ENCODE measurements around the gene PEMT. TPM values are rescaled to one million over a fixed set of nuclear protein-coding genes. Genes with fewer than 3 reads are reported as not detected.

Gene PEMT
- total RNA-seq, 1 experiment from 2014 or later: 27.0 TPM

DNA sequence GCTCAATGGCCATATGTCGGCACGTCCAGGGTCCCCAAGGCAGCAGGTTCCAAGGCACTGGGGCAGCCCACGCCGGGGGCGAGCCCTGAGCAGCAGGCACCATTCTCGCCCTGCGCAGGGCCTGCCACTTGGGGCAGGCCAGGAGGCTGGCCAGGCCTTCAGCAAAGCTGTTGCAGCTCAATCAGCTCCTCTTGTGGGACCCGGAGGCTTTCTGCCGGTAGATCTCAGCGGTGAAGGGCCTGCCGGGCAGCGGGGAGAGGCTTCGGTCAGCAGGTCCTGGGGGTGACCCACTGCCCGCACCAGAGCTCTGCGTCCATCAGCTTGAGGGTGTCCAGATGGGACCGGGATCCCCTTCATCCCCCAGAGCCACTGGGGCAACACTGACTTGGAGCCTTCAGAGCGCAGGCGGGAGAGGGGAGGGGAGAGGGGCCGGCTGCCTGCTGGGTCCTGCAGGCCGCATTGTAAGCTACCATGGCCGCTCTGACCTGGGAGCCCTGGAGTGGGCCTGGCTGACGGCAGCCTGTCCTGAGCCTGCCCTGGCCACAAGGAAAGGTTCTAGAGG, 85.8 kb downstream of the PEMT start:
- Histone ChIP-seq H3K36me3 (ENCODE audit: control insufficient read depth, insufficient read depth, low read length) (no peaks in the 10 kb centered on the region), H3K4me1 (ENCODE audit: control insufficient read depth, insufficient read depth, low read length) (no peaks in the 10 kb centered on the region), H3K9me3 (ENCODE audit: control insufficient read depth, insufficient read depth, low read depth, low read length) (no peaks in the 10 kb centered on the region), H3K27ac (ENCODE audit: low read length) (no peak overlapping the region), H3K27me3 (ENCODE audit: control insufficient read depth, insufficient read depth, low read length) (no peaks in the 10 kb centered on the region), H3K4me3 (ENCODE audit: low read depth in 2 of 2, low read length in 2 of 2) (no peak overlapping the region)
- TF ChIP-seq, protein P1, sequence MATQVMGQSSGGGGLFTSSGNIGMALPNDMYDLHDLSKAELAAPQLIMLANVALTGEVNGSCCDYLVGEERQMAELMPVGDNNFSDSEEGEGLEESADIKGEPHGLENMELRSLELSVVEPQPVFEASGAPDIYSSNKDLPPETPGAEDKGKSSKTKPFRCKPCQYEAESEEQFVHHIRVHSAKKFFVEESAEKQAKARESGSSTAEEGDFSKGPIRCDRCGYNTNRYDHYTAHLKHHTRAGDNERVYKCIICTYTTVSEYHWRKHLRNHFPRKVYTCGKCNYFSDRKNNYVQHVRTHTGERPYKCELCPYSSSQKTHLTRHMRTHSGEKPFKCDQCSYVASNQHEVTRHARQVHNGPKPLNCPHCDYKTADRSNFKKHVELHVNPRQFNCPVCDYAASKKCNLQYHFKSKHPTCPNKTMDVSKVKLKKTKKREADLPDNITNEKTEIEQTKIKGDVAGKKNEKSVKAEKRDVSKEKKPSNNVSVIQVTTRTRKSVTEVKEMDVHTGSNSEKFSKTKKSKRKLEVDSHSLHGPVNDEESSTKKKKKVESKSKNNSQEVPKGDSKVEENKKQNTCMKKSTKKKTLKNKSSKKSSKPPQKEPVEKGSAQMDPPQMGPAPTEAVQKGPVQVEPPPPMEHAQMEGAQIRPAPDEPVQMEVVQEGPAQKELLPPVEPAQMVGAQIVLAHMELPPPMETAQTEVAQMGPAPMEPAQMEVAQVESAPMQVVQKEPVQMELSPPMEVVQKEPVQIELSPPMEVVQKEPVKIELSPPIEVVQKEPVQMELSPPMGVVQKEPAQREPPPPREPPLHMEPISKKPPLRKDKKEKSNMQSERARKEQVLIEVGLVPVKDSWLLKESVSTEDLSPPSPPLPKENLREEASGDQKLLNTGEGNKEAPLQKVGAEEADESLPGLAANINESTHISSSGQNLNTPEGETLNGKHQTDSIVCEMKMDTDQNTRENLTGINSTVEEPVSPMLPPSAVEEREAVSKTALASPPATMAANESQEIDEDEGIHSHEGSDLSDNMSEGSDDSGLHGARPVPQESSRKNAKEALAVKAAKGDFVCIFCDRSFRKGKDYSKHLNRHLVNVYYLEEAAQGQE (IDR thresholded peaks at IDR 0.05; ENCODE audit: insufficient read depth in 1 of 2, low read depth in 2 of 2, low read length in 1 of 2): no peak
- TF ChIP-seq POLR2AphosphoS5 (IDR thresholded peaks at IDR 0.05; ENCODE audit: low read depth, low read length) (no peak), SIN3A (IDR thresholded peaks at IDR 0.05; ENCODE audit: borderline replicate concordance, insufficient read depth, low read depth, low read length) (no peak), TCF7L2 (IDR thresholded peaks at IDR 0.05; ENCODE audit: low read depth, low read length) (no peak)
- TF ChIP-seq, protein P2, sequence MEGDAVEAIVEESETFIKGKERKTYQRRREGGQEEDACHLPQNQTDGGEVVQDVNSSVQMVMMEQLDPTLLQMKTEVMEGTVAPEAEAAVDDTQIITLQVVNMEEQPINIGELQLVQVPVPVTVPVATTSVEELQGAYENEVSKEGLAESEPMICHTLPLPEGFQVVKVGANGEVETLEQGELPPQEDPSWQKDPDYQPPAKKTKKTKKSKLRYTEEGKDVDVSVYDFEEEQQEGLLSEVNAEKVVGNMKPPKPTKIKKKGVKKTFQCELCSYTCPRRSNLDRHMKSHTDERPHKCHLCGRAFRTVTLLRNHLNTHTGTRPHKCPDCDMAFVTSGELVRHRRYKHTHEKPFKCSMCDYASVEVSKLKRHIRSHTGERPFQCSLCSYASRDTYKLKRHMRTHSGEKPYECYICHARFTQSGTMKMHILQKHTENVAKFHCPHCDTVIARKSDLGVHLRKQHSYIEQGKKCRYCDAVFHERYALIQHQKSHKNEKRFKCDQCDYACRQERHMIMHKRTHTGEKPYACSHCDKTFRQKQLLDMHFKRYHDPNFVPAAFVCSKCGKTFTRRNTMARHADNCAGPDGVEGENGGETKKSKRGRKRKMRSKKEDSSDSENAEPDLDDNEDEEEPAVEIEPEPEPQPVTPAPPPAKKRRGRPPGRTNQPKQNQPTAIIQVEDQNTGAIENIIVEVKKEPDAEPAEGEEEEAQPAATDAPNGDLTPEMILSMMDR (IDR thresholded peaks at IDR 0.05): no peak
- DNase-seq (ENCODE audit: low read depth, low spot score): no peak
- CTCF ChIA-PET: no interaction called here
- POLR2A ChIA-PET: no interaction called here
- intact Hi-C loops (cut with micrococcal nuclease; ENCODE audit: unreplicated experiment): no loop called here
- no peak for ATAC-seq
- in situ Hi-C loops (cut with HindIII; ENCODE audit: low pct_unique_long_range_greater_than_20kb, low sequenced_read_pairs): no loop called here
- BruUV-seq (replicated peaks): no TSS peak

DNA sequence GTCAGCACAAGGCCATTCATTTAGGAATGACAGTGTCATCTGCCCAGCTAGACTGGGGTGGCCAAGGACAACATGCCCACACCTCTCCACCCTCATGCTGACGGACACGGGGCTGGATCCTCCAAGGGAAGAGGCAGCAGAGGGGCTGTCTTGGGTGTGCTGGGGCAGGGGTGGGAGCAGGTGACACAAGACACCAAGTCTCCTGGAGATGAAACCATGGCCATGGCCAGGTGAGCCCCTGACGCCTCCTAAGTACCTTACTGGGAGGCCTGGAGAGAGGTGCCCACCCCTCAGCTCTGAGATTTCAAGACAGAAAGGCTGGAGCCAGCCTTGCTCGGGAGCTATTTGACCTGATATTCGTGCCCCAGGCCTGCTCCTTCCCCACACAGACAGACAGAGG, 86.4 kb downstream of the PEMT start:
- no TSS peak for BruUV-seq (replicated peaks)
- Histone ChIP-seq H3K27me3 (ENCODE audit: control insufficient read depth, insufficient read depth, low read length) (no peaks in the 10 kb centered on the region), H3K9me3 (ENCODE audit: control insufficient read depth, insufficient read depth, low read depth, low read length) (no peaks in the 10 kb centered on the region), H3K27ac (ENCODE audit: low read length) (no peak overlapping the region), H3K4me1 (ENCODE audit: control insufficient read depth, insufficient read depth, low read length) (no peaks in the 10 kb centered on the region), H3K36me3 (ENCODE audit: control insufficient read depth, insufficient read depth, low read length) (no peaks in the 10 kb centered on the region), H3K4me3 (ENCODE audit: low read depth in 2 of 2, low read length in 2 of 2) (no peak overlapping the region)
- ChIA-PET CTCF (no interaction called here), POLR2A (no interaction called here)
- intact Hi-C loops (cut with micrococcal nuclease; ENCODE audit: unreplicated experiment): no loop called here
- in situ Hi-C loops (cut with HindIII; ENCODE audit: low pct_unique_long_range_greater_than_20kb, low sequenced_read_pairs): no loop called here
- DNase-seq (ENCODE audit: low read depth, low spot score) (no peak), ATAC-seq (no peak)
- no peak for TF ChIP-seq SIN3A (IDR thresholded peaks at IDR 0.05; ENCODE audit: borderline replicate concordance, insufficient read depth, low read depth, low read length)
- TF ChIP-seq, protein P2 (IDR thresholded peaks at IDR 0.05): no peak
- TF ChIP-seq, protein P1 (IDR thresholded peaks at IDR 0.05; ENCODE audit: insufficient read depth in 1 of 2, low read depth in 2 of 2, low read length in 1 of 2): no peak
- TF ChIP-seq TCF7L2 (IDR thresholded peaks at IDR 0.05; ENCODE audit: low read depth, low read length): no peak
- TF ChIP-seq POLR2AphosphoS5 (IDR thresholded peaks at IDR 0.05; ENCODE audit: low read depth, low read length): no peak

Data from Panc1 (cell line).